ENCODE data around the gene NR2F1.

DNA sequence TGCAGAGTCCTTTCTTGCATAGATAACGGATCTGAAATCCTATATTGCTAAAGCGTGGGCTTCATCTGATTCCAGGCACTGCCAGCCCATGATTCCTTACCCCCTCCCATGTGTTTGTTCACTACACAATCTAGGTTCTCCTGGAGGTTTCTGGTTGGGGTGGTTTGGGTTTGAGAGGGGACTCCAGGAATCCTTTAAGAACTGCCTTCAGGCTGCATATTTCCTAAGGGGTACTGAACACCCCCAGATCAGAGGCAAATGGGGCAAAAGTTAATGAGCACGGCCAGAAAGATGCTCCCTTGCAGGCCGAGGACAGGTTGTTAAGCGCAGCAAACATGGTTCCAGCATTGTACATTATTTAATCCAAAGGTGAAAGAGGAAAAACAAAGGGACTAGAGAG lies 9.9 kb downstream of the NR2F1 start:
- TF ChIP-seq POLR2AphosphoS5 (IDR thresholded peaks at IDR 0.05; ENCODE audit: borderline replicate concordance, low read depth, low read length) = no peak
- TF ChIP-seq EZH2 (IDR thresholded peaks at IDR 0.05) = no peak
- no peak for TF ChIP-seq FOXP2 (optimal IDR thresholded peaks at IDR 0.05; ENCODE audit: control extremely low read depth, extremely low read length, insufficient read depth)
